Ishikawa (cell line): ENCODE results near the gene DEGS2.

Experiments
- RAD21 ChIP-seq: IDR thresholded peaks from 2 replicates; pipeline ENCODE4 v1.6.1; 2012; ENCODE audit warnings: low read depth
- TF ChIP-seq, protein P1 (sequence below): IDR thresholded peaks from 2 replicates; pipeline ENCODE4 v1.6.1; 2012
- TF ChIP-seq, protein P2 (sequence below): IDR thresholded peaks from 2 replicates; pipeline ENCODE4 v1.6.1; 2012

DNA sequence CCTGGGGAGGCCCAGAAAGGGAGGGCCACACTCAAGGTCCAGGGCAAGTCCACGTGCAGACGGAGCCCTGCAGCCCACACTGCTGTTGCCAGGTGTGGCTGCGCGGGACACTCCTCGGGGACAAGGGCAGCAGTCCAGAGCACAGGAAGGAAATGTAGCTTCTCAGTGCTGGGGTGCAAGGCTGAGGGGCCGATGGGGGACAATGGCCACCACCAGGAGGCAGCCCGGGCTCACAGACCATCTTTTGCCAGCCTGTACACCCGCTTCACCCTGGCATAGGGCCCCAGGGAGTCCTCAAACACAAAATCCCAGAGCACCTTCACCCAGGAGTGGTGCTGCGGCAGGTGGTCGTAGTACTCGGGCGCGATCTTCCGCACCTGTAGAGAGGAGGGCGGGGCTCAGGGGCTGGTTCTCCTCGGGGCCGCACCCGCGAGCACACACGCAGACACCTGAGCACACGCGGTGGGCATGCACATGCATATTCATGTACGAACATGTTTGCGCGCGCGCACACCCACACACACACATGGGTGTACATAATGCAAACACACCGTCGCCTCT, 12.8 kb downstream of the DEGS2 start:
- peak; percentile 20; the same call in 1 of the 2 replicates for TF ChIP-seq RAD21
- TF ChIP-seq, protein P1, sequence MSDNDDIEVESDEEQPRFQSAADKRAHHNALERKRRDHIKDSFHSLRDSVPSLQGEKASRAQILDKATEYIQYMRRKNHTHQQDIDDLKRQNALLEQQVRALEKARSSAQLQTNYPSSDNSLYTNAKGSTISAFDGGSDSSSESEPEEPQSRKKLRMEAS = no peak
- TF ChIP-seq, protein P2, sequence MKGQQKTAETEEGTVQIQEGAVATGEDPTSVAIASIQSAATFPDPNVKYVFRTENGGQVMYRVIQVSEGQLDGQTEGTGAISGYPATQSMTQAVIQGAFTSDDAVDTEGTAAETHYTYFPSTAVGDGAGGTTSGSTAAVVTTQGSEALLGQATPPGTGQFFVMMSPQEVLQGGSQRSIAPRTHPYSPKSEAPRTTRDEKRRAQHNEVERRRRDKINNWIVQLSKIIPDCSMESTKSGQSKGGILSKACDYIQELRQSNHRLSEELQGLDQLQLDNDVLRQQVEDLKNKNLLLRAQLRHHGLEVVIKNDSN = no peak
